Thymus (tissue), 11 donors: ENCODE data around the gene TRIP13. TPM values are rescaled to one million over a fixed set of nuclear protein-coding genes. Genes with fewer than 3 reads are reported as not detected.

Experiments used
- DNase-seq, 9 donors: peaks; one replicate each; pipeline ENCODE4 v3.0.0-alpha.2; 2013; ENCODE audit warnings: low spot score in 9 of 9, low read depth in 6 of 9, missing footprints in 1 of 9
- H3K27ac ChIP-seq, 2 donors: one replicate each; pipeline ENCODE4 v1.5.1; 2013; ENCODE audit warnings: control low read depth in 1 of 2, low read depth in 1 of 2, low read length in 1 of 2, mild to moderate bottlenecking in 1 of 2, moderate library complexity in 1 of 2
- H3K27me3 ChIP-seq, 2 donors: one replicate each; pipeline ENCODE4 v1.5.1; 2013; ENCODE audit warnings: low read length in 1 of 2; ENCODE audit not compliant: control insufficient read depth in 2 of 2, insufficient read depth in 1 of 2
- H3K36me3 ChIP-seq, 2 donors: one replicate each; pipeline ENCODE4 v1.5.1; 2013; ENCODE audit warnings: low read length in 1 of 2, mild to moderate bottlenecking in 1 of 2, moderate library complexity in 1 of 2; ENCODE audit not compliant: control insufficient read depth in 2 of 2, insufficient read depth in 2 of 2
- H3K4me1 ChIP-seq, 2 donors: one replicate each; pipeline ENCODE4 v1.5.1; 2013; ENCODE audit warnings: low read length in 2 of 2; ENCODE audit not compliant: control insufficient read depth in 2 of 2, insufficient read depth in 2 of 2
- H3K4me3 ChIP-seq, 2 donors: one replicate each; pipeline ENCODE4 v1.5.1; 2013; ENCODE audit warnings: low read length in 2 of 2, control low read depth in 1 of 2, mild to moderate bottlenecking in 1 of 2
- H3K9me3 ChIP-seq, 2 donors: one replicate each; pipeline ENCODE4 v1.5.1; 2013; ENCODE audit warnings: low read length in 1 of 2, mild to moderate bottlenecking in 1 of 2; ENCODE audit not compliant: control insufficient read depth in 2 of 2, insufficient read depth in 1 of 2
- WGBS: extraction: QIAGEN DNeasy Blood & Tissue Kit; methylation state at CpG from one replicate; pipeline ENCODE4 v1.1.7; 2013; 5-methylcytosine and 5-hydroxymethylcytosine counted together
- polyA plus RNA-seq: library from polyadenylated mRNA; stranded (reverse); fragments of 200-250 nt; gene quantifications from one replicate; pipeline ENCODE4 v1.2.3, GENCODE V29; 2013
- total RNA-seq: library from RNA; stranded (reverse); fragments of 120-200 nt; gene quantifications from one replicate; pipeline ENCODE4 v1.2.4, GENCODE V29; 2013
- donor health status: healthy.

Gene TRIP13
- total and polyA plus RNA-seq, 2 donors, result 2.1 to 12.9 TPM

DNA sequence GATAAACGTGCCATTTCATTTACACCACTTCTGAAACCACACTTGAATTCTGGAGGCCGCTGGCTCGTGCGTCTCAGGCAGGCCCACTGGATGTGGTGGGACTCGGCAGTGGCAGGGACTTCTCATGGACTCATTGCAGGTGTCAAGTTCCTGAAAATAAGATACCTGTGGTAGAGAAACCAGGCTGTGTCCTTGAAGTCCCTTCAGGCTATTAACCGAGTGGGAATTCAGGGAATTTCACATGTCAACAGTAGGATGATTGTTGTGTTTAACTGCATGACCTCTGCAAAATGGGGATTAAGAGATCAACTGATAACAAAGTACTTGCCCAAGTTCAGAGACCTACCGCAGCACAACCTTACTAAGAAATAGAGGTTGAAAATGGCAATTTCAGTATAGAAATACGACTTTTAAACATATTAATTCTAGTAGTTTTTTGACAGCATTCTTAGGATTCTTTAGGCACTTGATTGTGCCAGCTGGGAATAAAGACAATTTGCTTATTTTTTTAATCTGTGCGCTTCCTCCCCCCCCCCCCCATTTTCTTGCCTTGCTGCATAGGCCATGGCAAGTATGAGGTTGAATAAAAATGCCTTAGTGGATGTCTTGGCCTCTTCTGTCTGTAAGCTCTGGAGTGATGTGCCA, 26.8 kb downstream of the TRIP13 start:
- no peak overlapping the region for H3K4me3 ChIP-seq
- no peak for DNase-seq
- H3K27me3 ChIP-seq, result no peaks in the 10 kb centered on the region
- peaks cover 3 to 5% of the 10 kb centered on the region in 2 donors for H3K4me1 ChIP-seq
- 97% methylated on average over 9 of the region's 9 CpGs for WGBS
- H3K27ac ChIP-seq, result no peak overlapping the region
- peaks cover 22 to 29% of the 10 kb centered on the region in 2 donors for H3K36me3 ChIP-seq
- H3K9me3 ChIP-seq, result peaks cover 0 to 6% of the 10 kb centered on the region in 2 donors

DNA sequence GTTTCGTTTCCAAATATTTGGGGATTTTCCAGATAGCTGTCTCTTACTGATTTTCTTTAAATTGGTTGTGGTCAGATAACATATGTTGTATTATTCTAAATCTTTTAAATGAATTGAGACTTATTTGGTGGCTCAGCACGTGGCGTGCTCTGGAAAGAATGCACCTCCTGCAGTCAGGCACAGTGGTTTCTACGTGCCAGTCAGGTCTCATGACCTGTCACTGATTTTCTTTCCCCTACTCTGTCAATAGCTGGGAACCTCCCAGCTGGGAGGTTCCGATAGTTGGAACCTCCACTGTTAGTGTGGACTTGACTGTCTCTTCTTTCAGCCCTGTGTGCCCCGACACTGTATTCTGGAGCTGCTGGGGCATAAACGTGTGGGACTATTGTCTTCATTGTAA, 27.6 kb downstream of the TRIP13 start:
- peaks cover 3 to 5% of the 10 kb centered on the region in 2 donors for H3K4me1 ChIP-seq
- H3K4me3 ChIP-seq, result no peak overlapping the region
- H3K27me3 ChIP-seq, result no peaks in the 10 kb centered on the region
- peaks cover 0 to 6% of the 10 kb centered on the region in 2 donors for H3K9me3 ChIP-seq
- H3K27ac ChIP-seq, result no peak overlapping the region
- peaks cover 18 to 22% of the 10 kb centered on the region in 2 donors for H3K36me3 ChIP-seq
- no peak for DNase-seq
- WGBS, result 97% methylated on average over 7 of the region's 7 CpGs

DNA sequence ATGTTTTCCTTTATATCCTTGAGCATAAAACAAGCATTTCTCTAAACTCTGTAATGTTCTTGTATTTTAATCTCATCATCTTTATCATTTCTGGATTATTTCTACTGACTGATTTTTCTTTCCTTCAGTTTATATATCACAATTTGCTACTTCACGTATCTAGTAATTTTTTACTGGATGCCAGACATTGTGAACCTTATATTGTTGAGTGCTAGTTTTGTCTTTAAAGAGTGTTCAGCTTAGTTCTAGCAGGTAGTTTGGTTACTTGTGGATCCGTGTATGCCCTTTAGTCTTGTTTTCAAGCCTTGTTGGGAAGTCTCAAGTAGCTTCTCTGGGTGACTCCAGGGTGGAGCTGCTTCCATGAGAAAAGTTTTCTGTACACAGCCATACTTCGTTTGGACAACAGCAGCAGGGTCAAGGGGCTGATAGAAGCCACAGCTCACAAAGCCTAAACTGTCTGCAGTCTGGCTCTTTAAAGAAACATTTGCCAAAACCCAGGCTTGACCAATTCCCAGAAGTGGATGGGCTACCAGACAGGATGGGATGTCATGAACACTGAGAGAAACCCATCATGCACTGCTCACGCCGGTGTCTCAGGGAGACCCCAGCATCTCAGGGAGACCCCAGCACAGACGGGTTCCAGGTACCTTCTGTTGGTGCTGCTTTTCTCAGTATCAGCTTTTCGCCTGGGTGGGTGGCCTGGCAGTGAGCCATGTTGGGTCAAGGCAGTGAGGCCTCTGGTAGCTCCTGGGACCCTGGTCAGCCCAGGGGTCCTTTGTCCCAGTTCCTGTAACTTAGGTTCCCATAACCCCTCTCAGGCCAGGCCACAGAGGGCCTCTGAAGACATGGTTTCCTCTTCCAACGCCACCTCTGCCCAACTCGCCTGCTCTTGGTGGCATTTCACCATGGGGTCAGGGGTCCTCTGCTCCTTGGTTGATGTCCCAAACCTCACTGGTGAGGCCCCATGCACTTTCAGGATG, 29.1 kb downstream of the TRIP13 start:
- H3K27me3 ChIP-seq, result peaks cover 5 to 10% of the 10 kb centered on the region in 2 donors
- peaks cover 0 to 10% of the 10 kb centered on the region in 2 donors for H3K9me3 ChIP-seq
- H3K4me1 ChIP-seq, result peaks cover 11 to 12% of the 10 kb centered on the region in 2 donors
- peaks cover 9 to 11% of the 10 kb centered on the region in 2 donors for H3K36me3 ChIP-seq
- no peak for DNase-seq
- WGBS, result 98% methylated on average over 9 of the region's 9 CpGs
- H3K27ac ChIP-seq, result no peak overlapping the region
- no peak overlapping the region for H3K4me3 ChIP-seq

DNA sequence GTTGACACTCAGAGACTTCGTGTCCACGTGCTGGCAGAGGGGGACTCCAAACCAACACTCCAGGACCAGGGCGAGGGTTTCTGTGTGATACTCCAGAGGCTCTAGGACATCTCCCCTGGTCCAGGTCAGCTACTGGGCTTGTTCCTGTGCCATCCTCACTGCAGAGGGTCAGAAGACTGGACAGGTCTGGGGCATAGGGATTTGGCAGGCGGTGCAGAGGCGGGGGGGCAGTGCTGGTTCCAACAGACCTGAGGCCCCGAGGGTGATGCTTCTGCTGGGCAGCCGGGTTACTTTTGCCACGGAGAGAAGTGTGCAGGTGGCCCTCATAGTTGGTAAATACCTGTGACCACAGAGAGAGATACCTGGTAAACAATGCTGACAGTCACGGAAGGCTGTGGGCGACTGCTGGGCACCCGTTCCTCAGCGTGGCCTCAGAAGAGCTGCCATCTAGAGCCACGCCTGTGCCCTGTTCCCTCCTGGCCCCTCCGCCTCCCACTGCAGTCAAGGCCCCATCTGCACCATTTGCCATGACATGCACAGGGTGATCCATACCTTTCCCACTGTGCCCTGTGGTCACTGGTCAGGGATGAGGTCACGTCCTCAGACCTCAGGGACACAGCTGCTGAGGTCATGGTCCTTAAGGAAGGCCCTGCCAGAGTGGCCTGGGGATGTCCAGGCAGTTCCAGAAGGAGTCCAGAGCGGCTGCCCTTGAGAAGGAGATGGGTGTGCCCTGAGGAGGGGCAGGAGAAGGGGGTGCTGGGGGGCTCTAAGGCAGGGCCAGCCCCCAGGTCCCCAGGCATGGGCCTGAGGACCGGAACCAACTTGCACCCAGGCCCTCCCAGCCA, 30.0 kb downstream of the TRIP13 start:
- Histone ChIP-seq H3K27ac (no peak overlapping the region), H3K27me3 (peaks cover 9 to 17% of the 10 kb centered on the region in 2 donors), H3K36me3 (peaks cover 3 to 8% of the 10 kb centered on the region in 2 donors), H3K9me3 (peaks cover 0 to 10% of the 10 kb centered on the region in 2 donors), H3K4me3 (no peak overlapping the region), H3K4me1 (peaks cover 13 to 17% of the 10 kb centered on the region in 2 donors)
- no peak for DNase-seq
- 97% methylated on average over 17 of the region's 17 CpGs for WGBS

DNA sequence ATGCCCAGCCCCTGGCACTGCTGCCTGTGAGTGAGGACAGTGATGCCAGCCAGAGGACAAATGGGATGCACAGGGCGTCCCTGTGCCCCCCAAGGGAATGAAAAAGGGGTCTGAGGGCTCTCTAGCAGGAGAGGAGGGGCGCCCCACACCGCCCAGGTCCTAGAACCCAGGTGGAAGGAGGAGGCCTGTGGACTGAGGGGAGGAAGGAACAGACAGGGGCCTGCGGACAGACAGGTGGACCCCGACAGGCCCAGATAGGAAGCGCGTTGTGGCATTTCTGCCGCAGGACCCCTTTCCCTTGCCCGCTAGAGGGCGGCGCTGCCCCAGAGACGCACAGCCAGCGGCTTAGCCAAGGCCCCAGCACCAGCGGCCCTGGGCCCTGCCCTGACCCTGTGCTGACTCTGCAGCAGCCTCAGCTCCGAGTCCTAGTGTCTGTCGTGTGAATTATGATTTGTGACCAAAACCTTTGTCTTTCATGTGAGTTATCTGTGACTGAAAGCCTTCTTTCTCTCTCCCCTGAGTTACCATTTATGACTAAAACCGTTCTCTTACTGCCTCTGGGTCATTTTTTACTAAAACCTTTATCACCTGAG, 30.7 kb downstream of the TRIP13 start:
- Histone ChIP-seq H3K9me3 (peaks cover 0 to 10% of the 10 kb centered on the region in 2 donors), H3K27me3 (peaks cover 9 to 17% of the 10 kb centered on the region in 2 donors), H3K4me1 (peaks cover 13 to 17% of the 10 kb centered on the region in 2 donors), H3K36me3 (peaks cover 3 to 5% of the 10 kb centered on the region in 2 donors), H3K4me3 (no peak overlapping the region), H3K27ac (no peak overlapping the region)
- peak; percentile 39 to 83 (median 73) for DNase-seq
- 21% methylated on average over 17 of the region's 17 CpGs for WGBS

DNA sequence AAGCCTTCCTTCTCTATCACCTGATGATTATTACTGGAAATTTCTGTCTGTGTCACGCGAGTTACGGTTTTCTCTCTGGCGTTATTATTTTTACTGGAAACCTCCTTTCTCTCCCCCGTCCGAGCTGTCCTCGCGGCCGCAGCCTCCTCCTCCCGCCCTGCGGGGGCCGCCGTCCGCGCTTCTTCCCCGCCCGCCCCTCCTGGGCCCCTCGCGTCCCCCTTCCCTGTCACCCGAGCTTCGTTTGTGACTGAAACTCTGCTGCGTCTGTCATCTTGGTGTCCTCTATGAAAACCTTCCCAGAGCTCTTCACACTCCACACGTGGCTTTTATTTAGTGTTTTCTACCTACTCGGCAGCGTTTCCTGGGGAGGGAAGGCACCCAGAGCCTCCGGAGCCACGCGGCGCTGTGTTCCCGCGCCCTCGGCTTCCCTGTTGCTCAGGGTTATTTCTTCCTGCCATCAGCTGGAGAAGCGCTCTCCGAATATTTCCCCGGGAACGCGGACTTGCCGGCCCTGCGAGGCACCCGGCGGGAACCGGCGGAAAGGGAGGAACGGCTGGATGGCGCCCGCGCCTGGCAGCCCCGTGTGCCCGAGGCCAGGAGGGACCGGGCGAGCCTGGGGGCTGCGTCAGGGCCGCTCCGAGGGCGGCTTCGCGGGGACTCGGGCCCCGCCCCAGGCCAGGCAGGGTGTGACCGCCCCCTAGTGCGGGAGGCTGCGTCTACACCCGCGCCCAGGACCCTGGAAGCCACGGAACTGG, 33.9 kb downstream of the TRIP13 start:
- Histone ChIP-seq H3K9me3 (peaks cover 0 to 10% of the 10 kb centered on the region in 2 donors), H3K4me3 (peak overlapping the region; percentile 23 to 52), H3K36me3 (no peaks in the 10 kb centered on the region), H3K27me3 (peaks cover 9 to 17% of the 10 kb centered on the region in 2 donors), H3K27ac (no peak overlapping the region), H3K4me1 (peaks cover 13 to 17% of the 10 kb centered on the region in 2 donors)
- 10% methylated on average over 65 of the region's 65 CpGs for WGBS
- DNase-seq, result peak in 6 of 9 donors; percentile 17 to 57 (median 34)

DNA sequence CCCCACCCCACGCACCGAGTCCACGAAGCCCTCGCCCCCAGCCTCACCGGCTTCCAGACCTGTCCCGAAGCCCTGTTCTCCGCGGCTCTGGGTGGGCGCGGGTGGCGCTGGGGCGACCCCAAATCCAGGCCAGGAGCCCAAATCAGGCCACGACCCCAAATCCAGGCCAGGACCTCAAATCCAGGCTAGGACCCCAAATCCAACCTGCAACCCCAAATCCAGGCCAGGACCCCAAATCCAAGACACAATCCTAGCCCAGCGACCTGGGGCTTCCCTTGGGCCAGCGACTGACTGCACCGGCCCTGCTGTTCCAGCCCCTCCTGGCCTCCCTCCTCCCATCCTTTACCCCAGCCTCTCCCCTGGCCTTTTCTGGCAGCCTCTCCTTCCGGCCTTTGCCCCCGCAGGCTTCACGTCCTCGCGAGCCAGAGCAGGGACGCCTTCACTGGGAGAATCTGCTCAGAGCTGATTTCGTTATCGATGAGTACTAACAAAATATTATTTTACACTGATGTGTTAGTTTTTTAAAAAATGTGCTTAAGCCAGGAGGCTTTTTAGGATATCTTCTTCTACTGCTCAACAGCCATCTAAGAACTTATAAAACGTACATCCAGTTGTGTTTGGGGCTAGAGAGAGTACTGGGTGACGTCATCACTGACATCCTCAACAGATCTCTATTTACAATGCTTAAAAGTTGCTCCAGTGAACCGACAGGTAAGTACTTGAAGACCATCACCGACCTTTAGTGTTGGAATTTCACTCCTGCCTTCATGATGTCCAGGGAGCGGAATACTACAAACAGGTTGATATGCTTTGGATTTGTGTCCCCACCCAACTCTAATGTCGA, 34.7 kb downstream of the TRIP13 start:
- no peak overlapping the region for H3K27ac ChIP-seq
- no peaks in the 10 kb centered on the region for H3K36me3 ChIP-seq
- H3K4me3 ChIP-seq, result no peak overlapping the region
- peaks cover 9 to 17% of the 10 kb centered on the region in 2 donors for H3K27me3 ChIP-seq
- 81% methylated on average over 30 of the region's 30 CpGs for WGBS
- peaks cover 13 to 18% of the 10 kb centered on the region in 2 donors for H3K4me1 ChIP-seq
- H3K9me3 ChIP-seq, result peaks cover 0 to 4% of the 10 kb centered on the region in 2 donors
- DNase-seq, result no peak
